GM23248 (cell line): ENCODE data around the gene PLCL2.

ENCODE experiments used
- EZH2 ChIP-seq: fragments of 200-600 bp; sonication (generic); IDR thresholded peaks from 2 replicates; pipeline ENCODE4 v1.6.1; 2018; ENCODE audit warnings: antibody characterized with exemption, mild to moderate bottlenecking; ENCODE audit not compliant: insufficient read depth, poor library complexity, severe bottlenecking
- EZH2phosphoT487 ChIP-seq: fragments of 200-600 bp; sonication (generic); IDR thresholded peaks from 2 replicates; pipeline ENCODE4 v1.6.1; 2018; ENCODE audit warnings: antibody characterized with exemption, moderate library complexity, mild to moderate bottlenecking, low read depth; ENCODE audit not compliant: insufficient read depth

- TF ChIP-seq EZH2phosphoT487 = no peak
- TF ChIP-seq EZH2 = no peak
Measured at GRCh38 chr3:16905704-16906103, 20.9 kb downstream of the PLCL2 start.
